RWPE2 (cell line): ENCODE data around the gene ZNF236.

Source experiments
- ATAC-seq: fragments of 200-7000 bp; cut with Tn5 transposase; 3 replicates; pipeline ENCODE4 v1.9.1; 2021; ENCODE audit warnings: low read depth
- DNase-seq: peaks from one replicate; pipeline ENCODE4 v3.0.0-alpha.2; 2020; ENCODE audit warnings: low spot score
- H3K27ac ChIP-seq: fragments of 450-650 bp; 2 replicates; pipeline ENCODE4 v1.5.1; 2017; ENCODE audit warnings: mild to moderate bottlenecking; ENCODE audit not compliant: poor library complexity, severe bottlenecking
- H3K27me3 ChIP-seq: fragments of 250-450 bp; sonication (Bioruptor Pico); 2 replicates; pipeline ENCODE4 v1.5.1; 2021; ENCODE audit warnings: mild to moderate bottlenecking, moderate library complexity; ENCODE audit not compliant: insufficient read depth, poor library complexity, severe bottlenecking
- H3K36me3 ChIP-seq: fragments of 250-450 bp; sonication (Bioruptor Pico); 2 replicates; pipeline ENCODE4 v1.5.1; 2020; ENCODE audit warnings: low read depth, mild to moderate bottlenecking, moderate library complexity
- H3K4me1 ChIP-seq: fragments of 250-450 bp; sonication (Bioruptor Pico); 2 replicates; pipeline ENCODE4 v1.5.1; 2021; ENCODE audit warnings: mild to moderate bottlenecking, moderate library complexity; ENCODE audit not compliant: insufficient read depth, poor library complexity, severe bottlenecking
- H3K4me3 ChIP-seq: fragments of 250-450 bp; sonication (Bioruptor Pico); 2 replicates; pipeline ENCODE4 v1.5.1; 2021; ENCODE audit warnings: mild to moderate bottlenecking, moderate library complexity; ENCODE audit not compliant: severe bottlenecking
- H3K9me3 ChIP-seq: fragments of 250-450 bp; sonication (Bioruptor Pico); 2 replicates; pipeline ENCODE4 v1.5.1; 2021; ENCODE audit warnings: mild to moderate bottlenecking, moderate library complexity; ENCODE audit not compliant: severe bottlenecking
- CTCF ChIP-seq: fragments of 450-650 bp; IDR thresholded peaks from one replicate; pipeline ENCODE4 v1.5.1; 2017; ENCODE audit warnings: mild to moderate bottlenecking, moderate library complexity; ENCODE audit not compliant: poor library complexity, severe bottlenecking

The ZNF236 gene

GRCh38 chr18:76905821-76906220 lies 83.5 kb downstream of the ZNF236 start:
- ATAC-seq, result no peak
- no peaks in the 10 kb centered on the region for H3K9me3 ChIP-seq
- H3K4me1 ChIP-seq, result no peaks in the 10 kb centered on the region
- no peak for DNase-seq
- peaks cover 47% of the 10 kb centered on the region for H3K36me3 ChIP-seq
- no peak for TF ChIP-seq CTCF
- no peak overlapping the region for H3K4me3 ChIP-seq
- H3K27me3 ChIP-seq, result no peaks in the 10 kb centered on the region
- no peak overlapping the region for H3K27ac ChIP-seq

GRCh38 chr18:76908277-76908676 lies 85.9 kb downstream of the ZNF236 start:
- H3K4me3 ChIP-seq, result no peak overlapping the region
- no peaks in the 10 kb centered on the region for H3K27me3 ChIP-seq
- ATAC-seq (no peak), DNase-seq (no peak)
- no peaks in the 10 kb centered on the region for H3K9me3 ChIP-seq
- no peak for TF ChIP-seq CTCF
- no peaks in the 10 kb centered on the region for H3K4me1 ChIP-seq
- peaks cover 54% of the 10 kb centered on the region for H3K36me3 ChIP-seq
- H3K27ac ChIP-seq, result no peak overlapping the region

- Histone ChIP-seq H3K4me1 (no peaks in the 10 kb centered on the region), H3K36me3 (peaks cover 56% of the 10 kb centered on the region), H3K4me3 (no peak overlapping the region), H3K27ac (no peak overlapping the region), H3K9me3 (no peaks in the 10 kb centered on the region), H3K27me3 (no peaks in the 10 kb centered on the region)
- no peak for TF ChIP-seq CTCF
- no peak for DNase-seq
- no peak for ATAC-seq
Observed at GRCh38 chr18:76909439-76909838, 87.1 kb downstream of the ZNF236 start.

- Histone ChIP-seq H3K27me3 (no peaks in the 10 kb centered on the region), H3K4me1 (no peaks in the 10 kb centered on the region), H3K9me3 (no peaks in the 10 kb centered on the region), H3K36me3 (peaks cover 69% of the 10 kb centered on the region), H3K27ac (no peak overlapping the region), H3K4me3 (no peak overlapping the region)
- no peak for TF ChIP-seq CTCF
- DNase-seq (no peak), ATAC-seq (no peak)
Observed at GRCh38 chr18:76911440-76911839, 89.1 kb downstream of the ZNF236 start.

GRCh38 chr18:76913583-76913982 lies 91.2 kb downstream of the ZNF236 start:
- no peak for DNase-seq
- no peaks in the 10 kb centered on the region for H3K4me1 ChIP-seq
- H3K36me3 ChIP-seq, result peaks cover 77% of the 10 kb centered on the region

More at GRCh38 chr18:76913583-76913982, 91.2 kb downstream of the ZNF236 start:
- TF ChIP-seq CTCF, result no peak
- no peak overlapping the region for H3K4me3 ChIP-seq
- no peak for ATAC-seq
- H3K9me3 ChIP-seq, result no peaks in the 10 kb centered on the region
- H3K27me3 ChIP-seq, result no peaks in the 10 kb centered on the region
- H3K27ac ChIP-seq, result no peak overlapping the region
